HG03060 (cell line): ENCODE data around the gene NUP62.

Experiments used
- ATAC-seq: cut with Tn5 transposase; IDR thresholded peaks from one replicate; pipeline ENCODE4 v1.9.1; 2021; ENCODE audit warnings: low read depth, moderate number of reproducible peaks; ENCODE audit not compliant: unreplicated experiment

NUP62 gene

DNA sequence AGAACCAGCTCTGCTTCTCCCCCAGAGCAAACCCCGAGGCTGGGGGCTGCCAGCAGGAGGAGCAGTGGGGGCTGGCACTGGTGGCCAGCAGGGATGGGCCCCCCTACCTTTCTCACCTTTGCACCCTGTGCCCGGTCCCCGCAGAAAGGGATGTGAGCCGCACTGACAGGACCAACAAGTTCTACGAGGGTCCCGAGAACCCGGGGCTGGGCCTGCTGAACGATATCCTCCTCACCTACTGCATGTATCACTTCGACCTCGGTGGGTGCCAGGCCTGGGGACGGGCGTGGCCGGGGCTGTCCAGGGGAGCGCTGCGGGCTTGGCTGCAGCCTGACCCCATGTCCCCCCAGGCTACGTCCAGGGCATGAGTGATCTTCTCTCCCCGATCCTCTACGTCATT lies 45.2 kb downstream of the NUP62 start:
- no peak for ATAC-seq

DNA sequence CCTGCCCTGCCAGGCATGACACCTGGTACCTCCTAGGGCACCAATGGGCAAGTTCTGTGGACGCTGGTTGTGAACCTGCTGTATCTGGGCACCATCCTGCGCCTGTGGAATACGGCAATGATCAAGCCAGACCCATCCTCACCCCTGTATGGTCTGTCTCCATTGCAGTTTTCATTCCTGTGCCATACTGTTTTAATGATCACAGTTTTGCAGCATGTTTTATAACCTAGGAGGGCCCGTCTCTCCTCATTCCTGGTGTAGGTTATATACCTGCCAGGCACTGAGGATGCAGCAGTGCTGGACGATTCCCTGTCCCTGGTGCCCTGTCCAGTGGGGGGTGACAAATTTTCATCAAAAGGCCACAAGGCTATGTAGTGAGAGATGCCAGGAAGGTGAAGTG lies 46.2 kb downstream of the NUP62 start:
- ATAC-seq = no peak

DNA sequence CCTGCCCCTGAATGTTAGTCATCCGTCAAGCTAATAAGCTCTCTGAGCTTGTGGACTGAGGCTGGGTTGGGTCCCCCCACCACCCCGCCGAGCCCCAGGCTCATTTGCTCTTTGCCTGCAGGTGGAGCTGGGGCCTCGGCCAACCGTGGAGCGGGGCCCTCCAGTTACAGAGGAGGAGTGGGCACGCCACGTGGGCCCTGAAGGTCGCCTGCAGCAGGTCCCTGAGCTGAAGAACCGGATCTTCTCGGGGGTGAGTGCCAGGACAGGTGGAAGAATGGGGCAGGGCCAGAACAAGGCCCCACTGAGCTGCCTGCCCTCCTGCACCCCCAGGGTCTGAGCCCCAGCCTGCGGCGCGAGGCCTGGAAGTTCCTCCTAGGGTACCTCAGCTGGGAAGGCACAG lies 46.7 kb downstream of the NUP62 start:
- ATAC-seq = no peak

DNA sequence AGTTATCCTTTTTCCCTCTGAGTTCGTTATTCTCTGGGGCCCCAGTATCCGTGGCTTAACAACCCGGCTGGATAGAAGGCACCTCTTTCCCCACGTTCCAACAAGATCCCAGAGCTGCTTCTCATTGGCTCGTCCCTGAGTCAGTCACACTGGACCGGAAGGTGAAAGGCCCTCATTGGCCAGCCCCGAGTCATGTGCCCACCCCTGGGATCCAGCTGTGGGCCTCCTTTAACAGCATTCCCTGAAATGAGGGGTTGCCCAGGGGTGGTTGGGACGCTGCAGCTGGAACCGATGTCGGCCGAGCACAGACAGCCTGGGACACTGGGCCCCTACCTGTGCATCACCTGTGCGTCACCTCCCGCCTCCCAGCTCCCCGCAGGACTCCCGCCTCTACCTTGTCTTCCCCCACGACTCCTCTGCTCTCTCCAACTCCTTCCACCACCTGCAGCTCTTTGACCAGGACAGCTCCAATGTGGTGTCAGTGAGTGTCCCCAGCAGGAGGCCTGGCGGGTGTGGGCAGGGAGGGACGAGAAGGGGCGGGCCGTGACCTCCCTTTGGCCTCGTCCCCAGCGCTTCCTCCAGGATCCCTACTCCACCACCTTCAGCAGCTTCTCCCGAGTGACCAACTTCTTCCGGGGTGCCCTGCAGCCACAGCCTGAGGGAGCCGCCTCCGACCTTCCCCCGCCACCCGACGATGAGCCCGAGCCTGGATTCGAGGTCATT lies 47.5 kb downstream of the NUP62 start:
- no peak for ATAC-seq

DNA sequence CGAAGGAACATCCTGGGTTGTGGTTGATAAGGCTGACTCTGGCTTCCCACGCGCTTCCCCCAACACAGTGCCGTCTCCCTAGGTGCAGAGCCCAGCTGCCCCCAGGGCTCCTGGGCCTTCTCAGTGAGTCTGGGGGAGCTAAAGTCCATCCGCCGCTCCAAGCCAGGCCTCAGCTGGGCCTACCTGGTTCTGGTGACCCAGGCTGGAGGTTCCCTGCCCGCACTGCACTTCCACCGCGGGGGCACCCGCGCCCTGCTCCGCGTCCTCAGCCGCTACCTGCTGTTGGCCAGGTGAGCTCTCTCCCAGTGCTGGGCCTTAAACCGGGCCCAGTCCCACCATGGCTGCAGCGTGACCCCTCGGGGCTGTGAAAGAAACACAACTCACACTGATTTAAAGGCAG lies 48.1 kb downstream of the NUP62 start:
- no peak for ATAC-seq

DNA sequence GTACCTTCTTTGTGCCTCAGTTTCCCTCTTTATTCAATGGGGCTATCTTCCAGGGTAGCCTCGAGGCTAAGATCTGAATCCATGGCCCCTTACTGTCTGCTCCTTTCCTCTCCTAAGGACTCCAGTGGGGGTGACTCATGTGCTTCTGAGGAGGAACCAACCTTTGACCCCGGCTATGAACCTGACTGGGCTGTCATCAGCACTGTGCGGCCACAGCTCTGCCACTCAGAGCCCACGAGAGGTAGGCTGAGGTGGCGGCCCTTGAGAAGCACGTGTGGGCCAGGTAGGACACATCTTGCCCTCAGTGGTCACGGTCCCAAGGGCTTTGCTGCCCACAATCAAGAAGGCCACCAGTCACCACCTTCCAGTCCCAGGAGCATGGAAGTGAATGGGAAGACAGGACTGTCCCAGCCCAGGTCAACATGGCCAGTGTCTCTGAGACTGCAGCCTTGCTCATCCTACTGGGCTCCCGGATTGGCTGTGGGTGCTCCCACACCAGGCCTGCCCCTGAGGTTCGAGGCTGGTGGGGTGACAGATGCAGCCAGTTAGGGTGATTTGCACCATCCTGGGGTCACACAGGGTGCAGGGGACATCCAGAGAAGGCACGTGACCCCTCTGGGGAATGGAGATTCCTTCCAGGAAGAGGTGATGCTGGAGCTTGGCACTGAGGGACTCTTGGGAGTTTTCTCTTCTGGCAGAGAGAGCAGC lies 49.0 kb downstream of the NUP62 start:
- ATAC-seq = no peak

DNA sequence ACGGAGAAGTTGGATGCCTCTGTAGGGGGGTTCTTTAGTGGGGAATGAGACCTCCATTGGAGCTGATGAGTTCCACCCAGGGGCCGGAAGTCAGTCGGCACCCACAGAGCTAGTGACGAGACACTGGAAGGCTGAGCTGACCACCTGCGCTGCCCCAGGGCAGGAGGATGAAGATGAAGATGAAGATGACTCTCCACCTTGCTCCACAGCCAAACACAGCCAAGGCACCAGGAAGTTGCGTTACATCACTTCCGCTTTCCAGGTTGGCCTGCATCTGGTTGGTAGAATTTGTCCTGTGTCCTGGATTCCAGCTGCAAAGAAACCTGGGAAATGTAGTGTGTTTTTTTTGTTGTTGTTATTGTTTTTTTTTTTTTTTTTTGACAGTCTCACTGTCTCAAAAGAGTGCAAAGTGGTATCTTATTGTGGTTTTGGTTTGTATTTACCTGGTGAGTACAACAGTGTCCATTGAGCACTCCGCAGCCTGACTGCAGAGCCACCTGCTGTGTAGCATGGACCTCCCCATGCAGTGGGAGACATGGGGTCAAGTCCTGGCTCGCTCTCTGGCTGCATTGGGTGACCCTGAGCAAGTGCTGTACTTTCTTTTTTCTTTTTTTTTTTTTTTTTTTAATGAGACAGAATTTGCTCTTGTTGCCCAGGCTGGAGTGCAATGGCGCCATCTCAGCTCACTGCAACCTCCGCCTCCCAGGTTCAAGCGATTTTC lies 49.9 kb downstream of the NUP62 start:
- ATAC-seq = no peak

DNA sequence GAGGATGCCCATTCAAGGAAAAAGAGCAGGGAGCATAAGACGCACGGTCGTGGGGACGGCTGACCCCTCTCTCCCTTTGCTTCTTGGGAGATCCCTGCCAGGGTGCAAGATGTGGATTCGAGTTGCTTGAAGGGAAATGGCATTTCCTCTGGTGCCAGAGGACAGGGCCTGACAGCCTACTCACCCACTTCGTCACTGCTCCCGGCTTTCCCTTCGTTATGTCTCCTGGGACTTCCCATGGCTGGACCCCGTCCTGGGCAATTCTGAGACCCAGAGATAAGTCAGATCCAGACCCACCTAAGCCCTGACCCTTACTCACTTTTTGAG lies 50.6 kb downstream of the NUP62 start:
- ATAC-seq = no peak

DNA sequence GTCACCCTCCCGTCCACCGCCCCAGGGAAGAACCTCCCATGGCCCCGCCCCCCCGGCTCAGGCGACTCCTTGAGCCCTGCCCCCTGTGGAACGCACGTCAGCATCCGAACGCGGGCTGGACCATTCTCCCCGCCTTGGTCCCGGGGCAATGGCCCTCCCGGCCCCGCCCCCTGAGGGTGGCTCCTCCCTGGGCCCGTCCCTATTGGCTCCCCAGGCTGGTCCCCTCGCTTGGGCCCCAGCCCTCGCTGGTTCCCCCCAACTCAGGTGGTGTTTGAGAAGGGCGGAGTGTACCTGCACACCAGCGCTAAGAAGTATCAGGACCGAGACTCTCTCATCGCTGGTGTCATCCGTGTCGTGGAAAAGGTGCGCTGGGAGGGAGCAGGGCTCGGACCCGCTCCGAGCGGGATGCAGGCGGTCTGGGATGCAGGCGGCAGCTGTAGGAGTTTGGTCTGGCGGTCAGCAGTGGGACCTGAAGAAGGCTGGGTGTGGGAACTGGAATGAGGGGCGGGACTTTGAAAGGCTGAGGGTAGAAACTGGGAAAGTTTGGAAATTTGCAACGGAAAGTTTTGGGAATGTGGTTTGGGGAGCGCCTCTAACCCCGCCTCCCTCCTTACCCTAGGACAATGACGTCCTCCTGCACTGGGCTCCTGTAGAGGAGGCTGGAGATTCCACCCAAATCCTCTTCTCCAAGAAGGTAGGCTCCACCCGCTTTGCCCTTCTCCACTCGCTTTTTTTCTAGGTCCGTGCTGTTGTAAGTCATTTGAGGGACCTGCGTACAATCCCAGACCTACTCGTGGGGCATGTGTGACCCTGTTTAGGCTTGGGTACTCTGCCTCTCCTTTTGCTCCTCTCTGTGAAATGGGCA lies 51.2 kb downstream of the NUP62 start:
- ATAC-seq = peak; percentile 16

DNA sequence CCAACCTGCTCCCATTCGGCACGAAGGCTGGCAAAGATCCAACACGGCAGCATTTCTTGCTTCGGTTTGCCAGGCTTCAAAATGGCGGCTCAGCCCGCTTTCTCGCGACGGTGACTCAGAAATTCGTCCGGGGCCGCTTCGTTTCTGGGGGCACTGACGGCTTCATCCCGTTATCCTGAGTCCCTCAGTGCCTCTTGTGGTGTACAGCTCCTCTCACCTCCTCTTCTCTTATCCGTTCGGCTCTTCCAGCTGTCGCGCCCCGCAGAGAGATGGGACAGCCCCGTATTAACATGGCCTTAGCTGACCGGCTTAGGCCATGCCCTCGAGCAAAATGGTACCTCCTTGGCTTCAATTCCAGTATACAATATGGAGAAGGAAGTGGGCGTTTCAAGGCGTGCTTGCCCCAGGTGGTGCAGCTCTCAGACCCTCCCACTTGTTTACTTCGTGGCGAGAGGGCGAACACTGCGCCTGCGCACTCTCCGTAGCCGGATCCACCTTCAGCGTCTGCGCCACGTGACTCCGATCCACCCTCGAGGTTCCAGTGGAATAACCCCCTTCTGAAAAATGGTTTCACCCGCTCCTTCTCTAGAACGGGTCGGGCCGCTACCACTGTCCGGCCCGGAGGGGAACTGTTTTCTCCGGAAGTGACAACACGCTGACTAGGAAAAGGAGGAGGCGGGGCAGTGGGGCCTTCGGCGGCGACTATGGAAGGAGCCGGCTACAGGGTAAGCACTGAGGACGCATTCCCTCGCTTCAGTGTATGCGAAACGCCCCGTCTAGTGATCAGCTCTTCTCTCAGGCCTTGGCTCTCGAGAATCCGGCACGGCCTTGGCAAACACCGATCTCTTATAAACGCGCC lies 52.1 kb downstream of the NUP62 start, which contains the start of the genes AKT1S1 and TBC1D17:
Gene AKT1S1, minus strand, starts transcription at position 336 of the 859 bp plus-strand sequence. CDS start 4,060 bp downstream, outside the sequence.
Gene TBC1D17, plus strand, starts transcription at position 683 of the 859 bp plus-strand sequence. Its CDS starts 22 bp downstream, at position 705.
- peak; percentile 60 for ATAC-seq

DNA sequence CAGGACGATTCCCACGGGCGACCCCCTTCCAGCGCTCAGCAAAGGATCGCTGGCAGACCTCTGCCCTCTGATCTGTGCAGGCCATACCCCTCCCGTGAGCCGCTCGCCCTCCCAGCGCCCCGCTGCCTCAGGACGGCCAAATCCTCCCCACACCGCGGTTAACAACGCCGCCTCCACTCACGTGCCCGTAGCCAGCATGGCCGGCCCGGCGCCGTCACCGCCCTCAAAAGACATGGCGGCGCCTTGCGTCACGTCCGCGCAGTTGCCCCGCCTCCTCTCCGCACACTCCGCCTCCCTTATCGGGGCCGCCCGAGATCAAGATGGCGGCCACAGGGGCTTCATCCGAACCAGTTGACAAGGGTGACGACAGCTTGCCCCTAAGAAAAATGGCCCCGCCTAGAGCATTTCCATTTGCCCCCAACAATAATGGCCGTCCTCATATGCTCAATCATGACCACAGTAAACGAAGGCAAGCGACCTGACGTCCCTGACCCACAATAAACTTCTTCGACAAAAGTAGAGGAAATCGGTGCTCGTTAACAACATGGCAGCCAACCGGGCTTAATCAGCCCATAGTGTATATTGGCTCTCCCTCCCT lies 52.8 kb downstream of the NUP62 start:
- peak; percentile 30 for ATAC-seq

DNA sequence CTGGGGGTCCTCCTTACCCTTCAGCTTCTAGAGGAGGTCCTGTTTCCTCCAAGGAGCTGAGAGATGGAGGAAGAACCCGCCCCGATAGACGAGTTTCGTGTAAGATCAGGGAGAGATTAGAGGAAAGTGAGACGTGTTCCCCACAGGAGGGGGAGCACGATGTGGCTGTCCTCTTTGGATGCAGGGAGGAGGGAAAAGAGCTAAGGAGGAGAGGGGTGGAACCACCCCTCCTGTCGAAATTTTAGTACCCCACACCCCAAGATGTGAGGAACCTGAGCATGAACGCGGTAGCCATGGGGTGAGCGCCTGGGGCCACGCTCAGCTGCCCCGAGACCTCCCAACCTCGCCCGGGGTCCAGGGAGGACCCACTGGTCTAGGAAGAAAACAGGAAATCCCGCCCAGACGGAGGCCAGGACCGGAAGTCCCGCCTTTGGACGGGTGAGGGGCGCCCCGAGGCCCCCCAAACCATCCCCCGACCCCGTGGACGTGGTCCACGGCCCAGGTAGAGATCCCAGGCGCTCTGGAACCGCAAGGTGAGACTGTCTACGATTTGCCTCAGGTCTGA lies 53.4 kb downstream of the NUP62 start:
- no peak for ATAC-seq

DNA sequence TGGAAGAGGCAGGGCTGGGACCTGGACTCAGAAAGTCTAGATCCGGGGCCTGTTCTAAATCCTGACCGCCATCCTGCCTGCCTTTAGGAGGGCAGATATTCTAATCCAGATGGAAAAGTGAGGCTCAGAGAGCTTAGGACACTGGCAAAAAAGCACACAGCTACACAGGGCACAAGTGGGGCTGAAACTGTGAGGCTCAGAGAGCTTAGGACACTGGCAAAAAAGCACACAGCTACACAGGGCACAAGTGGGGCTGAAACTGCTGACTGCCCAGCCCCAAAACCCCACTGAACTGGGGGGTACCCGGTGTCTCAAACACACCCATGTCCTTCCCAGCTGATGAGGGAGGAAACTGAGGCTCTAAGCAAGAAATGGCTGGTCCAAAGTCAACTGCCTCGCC lies 54.1 kb downstream of the NUP62 start:
- no peak for ATAC-seq

DNA sequence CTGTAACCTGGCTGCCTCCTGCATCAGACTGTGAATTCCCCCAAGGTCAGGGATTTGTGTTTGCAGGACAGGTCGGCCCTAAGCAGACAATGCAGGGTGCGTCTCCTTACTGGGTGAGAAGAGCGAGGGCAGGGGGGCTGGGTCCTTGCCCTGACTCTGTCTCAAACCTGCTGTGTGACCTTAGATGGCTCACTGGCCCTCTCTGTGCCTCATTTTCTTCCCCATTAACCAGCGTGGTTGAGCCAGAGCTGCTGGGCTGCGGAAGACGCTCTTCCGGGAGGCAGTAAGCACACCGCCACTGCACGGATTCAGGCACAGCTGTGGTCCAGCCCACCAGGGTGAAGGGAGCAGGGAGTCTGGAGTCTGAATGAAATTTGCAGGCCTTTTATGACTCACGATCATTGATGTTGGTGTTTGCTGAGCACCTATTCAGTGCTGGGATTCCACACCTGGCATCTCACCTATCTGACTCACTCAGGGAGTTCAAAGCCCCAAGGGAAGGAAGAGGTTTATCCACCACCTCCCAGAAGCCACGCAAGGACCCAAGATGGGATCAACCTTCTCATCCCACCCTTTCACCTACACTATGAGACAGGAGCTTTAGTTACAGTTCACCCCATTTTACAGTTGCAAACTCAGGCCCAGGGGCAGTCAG lies 54.7 kb downstream of the NUP62 start:
- ATAC-seq = no peak

DNA sequence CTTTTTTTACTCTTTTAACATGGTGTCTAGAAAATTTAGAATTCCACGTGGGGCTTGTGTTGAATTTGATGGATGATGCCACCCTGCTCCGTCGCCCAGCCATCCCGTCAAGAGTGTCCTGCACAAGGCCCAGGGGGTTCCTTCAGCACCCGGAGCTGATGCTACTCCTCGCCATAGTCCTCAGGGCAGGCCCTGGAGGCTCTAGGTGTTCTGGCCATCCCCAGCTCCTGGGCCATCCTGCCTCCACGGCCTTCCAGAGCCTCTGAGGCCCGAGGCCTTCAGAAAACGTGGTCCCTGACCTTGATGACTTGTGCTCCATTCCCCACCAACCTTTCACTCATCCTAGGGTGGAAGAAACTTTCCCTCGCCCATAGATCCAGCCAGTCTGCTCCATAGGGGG lies 55.5 kb downstream of the NUP62 start:
- no peak for ATAC-seq

DNA sequence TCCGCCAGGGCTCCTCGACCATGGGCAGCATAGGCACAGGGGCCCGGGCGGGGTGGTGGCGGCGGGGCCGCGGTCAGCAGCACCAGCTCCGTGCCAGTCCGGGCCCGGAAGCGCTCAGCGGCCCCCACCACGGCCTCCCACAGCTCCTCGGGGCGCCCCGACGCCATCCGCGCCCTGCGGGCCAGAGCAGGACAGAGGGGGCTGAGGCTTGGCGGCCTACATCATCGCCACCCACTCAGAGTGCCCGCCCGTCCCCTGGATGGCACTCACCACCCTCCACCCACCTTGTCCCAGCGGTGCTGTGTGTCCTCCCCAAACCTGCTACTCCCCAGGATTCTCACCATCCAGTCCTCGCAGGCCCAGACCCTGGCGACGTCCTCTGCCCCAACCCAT lies 56.2 kb downstream of the NUP62 start:
- ATAC-seq = no peak

DNA sequence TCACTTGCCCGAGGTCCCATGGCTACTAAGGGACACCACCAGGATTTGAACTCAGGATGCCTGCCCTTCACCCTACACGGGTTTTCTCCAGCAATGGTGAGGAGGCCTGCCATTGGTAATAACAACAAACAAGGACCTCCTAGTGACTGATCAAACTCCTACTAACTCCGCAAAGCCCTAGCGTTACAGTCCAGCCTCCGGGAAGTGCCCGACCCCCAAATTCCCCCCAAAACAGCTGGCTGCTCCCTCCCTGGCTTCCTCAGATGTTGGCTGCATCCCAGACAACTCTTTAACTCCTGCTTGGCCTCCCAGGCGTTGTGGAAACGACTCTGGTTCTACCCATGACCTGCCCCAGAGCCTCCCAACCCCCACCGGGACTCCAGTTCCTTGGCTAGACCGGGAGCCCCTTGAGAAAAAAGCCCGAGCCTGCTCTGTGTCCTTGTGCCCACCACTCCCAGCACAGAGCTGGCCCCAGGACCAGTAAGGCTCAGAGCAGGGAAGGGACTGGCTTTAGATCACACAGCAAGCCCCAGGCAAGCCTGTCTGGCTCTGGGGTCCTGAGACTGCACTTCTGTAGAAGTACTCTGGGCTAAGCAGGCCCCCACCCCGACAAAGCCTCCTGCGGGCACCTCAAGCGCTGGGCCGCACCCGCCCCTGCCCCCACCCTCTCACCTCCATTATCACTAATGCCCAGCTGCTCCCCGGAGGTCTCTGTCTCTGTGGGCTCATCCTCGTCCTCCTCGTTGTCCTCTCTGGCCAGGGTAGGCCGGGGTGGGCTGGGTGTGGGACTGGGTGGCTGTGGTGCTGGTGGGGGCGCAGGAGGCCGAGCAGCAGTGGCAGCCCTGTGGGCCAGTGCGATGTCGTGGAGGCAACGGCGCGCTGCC lies 56.8 kb downstream of the NUP62 start:
- ATAC-seq = no peak
